Lower lobe of right lung (tissue), 2 donors: ENCODE results near the gene LCTL. TPM values are rescaled to one million over a fixed set of nuclear protein-coding genes. Genes with fewer than 3 reads are reported as not detected.
A peak's percentile ranks its signal among the peaks of the same experiment; 100 is the strongest.

ENCODE experiments used
- ATAC-seq, 2 donors: fragments of 200-7000 bp; cut with Tn5 transposase; one replicate each; pipeline ENCODE4 v1.9.1; 2020 to 2022; ENCODE audit warnings: mild to moderate bottlenecking in 2 of 2, moderate library complexity in 2 of 2
- DNase-seq: peaks from one replicate; pipeline ENCODE4 v3.0.0-alpha.2; 2020
- H3K27ac ChIP-seq: fragments of 200-600 bp; one replicate; pipeline ENCODE4 v1.8.0; 2022
- H3K27me3 ChIP-seq: fragments of 200-600 bp; one replicate; pipeline ENCODE4 v1.8.0; 2022; ENCODE audit warnings: low read depth
- H3K36me3 ChIP-seq: fragments of 200-600 bp; one replicate; pipeline ENCODE4 v1.8.0; 2022; ENCODE audit warnings: mild to moderate bottlenecking
- H3K4me1 ChIP-seq: fragments of 200-600 bp; one replicate; pipeline ENCODE4 v1.8.0; 2022
- H3K4me3 ChIP-seq: fragments of 200-600 bp; one replicate; pipeline ENCODE4 v1.8.0; 2022; ENCODE audit warnings: mild to moderate bottlenecking
- H3K9me3 ChIP-seq: fragments of 200-600 bp; one replicate; pipeline ENCODE4 v1.8.0; 2022
- intact Hi-C: fragments of 100-400 bp; cut with DNase I; formaldehyde crosslinking; loops from one replicate; pipeline ENCODE4 v1.11.0; 2022
- total RNA-seq: library from RNA; stranded (reverse); fragmentation: NEBNext Ultra II Directional; extraction: Animal tissue kit (Norgen Biotek cat#: 25700); gene quantifications from one replicate; pipeline ENCODE4 v1.2.1, GENCODE V29; 2021
- TF ChIP-seq, protein P1 (sequence below): fragments of 200-600 bp; IDR thresholded peaks from one replicate; pipeline ENCODE4 v1.8.0; 2022; ENCODE audit warnings: antibody characterized with exemption, mild to moderate bottlenecking
- donor health status: DM: no; HTN: yes; CAD: no; lungs with severe emphysema.

Gene LCTL
- total RNA-seq, 1 donor from 2014 or later: not detected

DNA sequence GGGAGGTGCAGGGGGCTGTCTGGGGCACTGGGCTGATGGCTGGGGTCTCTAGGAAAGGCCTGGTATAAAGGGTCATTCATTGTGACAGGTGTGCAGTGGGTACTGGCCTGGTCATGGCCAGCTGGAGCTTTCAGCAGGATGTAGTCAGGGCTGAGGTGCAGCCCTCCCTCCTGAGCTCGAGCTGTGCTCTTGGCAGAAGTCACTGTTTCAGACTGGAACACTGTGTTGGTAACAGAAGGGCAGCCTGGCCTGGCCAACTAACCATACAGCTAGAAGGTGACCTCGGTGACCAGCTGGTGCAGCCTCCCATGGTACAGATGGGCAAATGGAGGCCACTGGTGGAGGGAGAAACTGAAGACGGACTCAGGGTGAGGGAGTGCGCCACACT is 34.4 kb upstream of the LCTL start:
- DNase-seq (peak; percentile 34), ATAC-seq (no peak)
- no peaks in the 10 kb centered on the region for H3K9me3 ChIP-seq
- no peaks in the 10 kb centered on the region for H3K4me1 ChIP-seq
- no peak overlapping the region for H3K4me3 ChIP-seq
- H3K27me3 ChIP-seq: no peaks in the 10 kb centered on the region
- no peaks in the 10 kb centered on the region for H3K36me3 ChIP-seq
- intact Hi-C loops: loop anchor here (5.0 to 10.0 kb wide), 2 partner anchors 175 to 252 kb away; no protein-coding TSS in a partner anchor
- TF ChIP-seq, protein P1, sequence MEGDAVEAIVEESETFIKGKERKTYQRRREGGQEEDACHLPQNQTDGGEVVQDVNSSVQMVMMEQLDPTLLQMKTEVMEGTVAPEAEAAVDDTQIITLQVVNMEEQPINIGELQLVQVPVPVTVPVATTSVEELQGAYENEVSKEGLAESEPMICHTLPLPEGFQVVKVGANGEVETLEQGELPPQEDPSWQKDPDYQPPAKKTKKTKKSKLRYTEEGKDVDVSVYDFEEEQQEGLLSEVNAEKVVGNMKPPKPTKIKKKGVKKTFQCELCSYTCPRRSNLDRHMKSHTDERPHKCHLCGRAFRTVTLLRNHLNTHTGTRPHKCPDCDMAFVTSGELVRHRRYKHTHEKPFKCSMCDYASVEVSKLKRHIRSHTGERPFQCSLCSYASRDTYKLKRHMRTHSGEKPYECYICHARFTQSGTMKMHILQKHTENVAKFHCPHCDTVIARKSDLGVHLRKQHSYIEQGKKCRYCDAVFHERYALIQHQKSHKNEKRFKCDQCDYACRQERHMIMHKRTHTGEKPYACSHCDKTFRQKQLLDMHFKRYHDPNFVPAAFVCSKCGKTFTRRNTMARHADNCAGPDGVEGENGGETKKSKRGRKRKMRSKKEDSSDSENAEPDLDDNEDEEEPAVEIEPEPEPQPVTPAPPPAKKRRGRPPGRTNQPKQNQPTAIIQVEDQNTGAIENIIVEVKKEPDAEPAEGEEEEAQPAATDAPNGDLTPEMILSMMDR: no peak
- no peak overlapping the region for H3K27ac ChIP-seq

GRCh38 chr15:66599536-66600239 is 33.9 kb upstream of the LCTL start:
- H3K27ac ChIP-seq: no peak overlapping the region
- no peaks in the 10 kb centered on the region for H3K9me3 ChIP-seq
- DNase-seq (peak; percentile 29), ATAC-seq (no peak)
- no peaks in the 10 kb centered on the region for H3K36me3 ChIP-seq
- H3K4me3 ChIP-seq: no peak overlapping the region
- H3K4me1 ChIP-seq: no peaks in the 10 kb centered on the region
- TF ChIP-seq, protein P1: no peak
- no peaks in the 10 kb centered on the region for H3K27me3 ChIP-seq
- intact Hi-C loops: loop anchor here (5.0 to 10.0 kb wide), 2 partner anchors 175 to 253 kb away; no protein-coding TSS in a partner anchor

GRCh38 chr15:66598095-66598815 is 32.5 kb upstream of the LCTL start:
- intact Hi-C loops: no loop called here
- DNase-seq: peak; percentile 34

DNA sequence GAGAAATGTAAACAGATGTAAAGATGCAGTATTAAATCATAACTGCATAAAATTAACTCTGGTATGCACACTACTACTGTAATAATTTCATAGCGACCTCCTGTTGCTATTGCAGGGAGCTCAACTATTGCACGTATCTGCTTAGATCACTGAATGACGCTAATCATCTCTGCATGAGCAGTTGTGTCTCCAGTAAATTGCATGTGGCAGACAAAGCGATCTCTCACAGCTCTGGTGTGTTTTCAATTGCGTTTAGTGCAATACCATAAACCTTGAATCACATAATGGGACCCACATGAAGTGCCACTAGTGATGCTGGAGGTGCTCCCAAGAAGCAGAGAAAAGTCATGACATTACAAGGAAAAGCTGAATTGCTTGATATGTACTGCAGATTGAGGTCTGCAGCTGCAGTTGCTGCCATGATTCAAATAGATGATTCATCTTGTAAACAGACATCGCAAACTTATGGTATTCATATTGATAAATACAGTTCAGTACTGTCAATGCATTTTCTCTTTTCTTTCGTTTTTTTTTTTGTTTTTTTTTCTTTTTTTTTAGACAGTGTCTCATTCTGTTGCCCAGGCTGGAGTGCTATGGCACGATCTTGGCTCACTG is 30.2 kb upstream of the LCTL start:
- no peaks in the 10 kb centered on the region for H3K9me3 ChIP-seq
- H3K27me3 ChIP-seq: no peaks in the 10 kb centered on the region
- H3K36me3 ChIP-seq: no peaks in the 10 kb centered on the region
- no peak overlapping the region for H3K27ac ChIP-seq
- no peak overlapping the region for H3K4me3 ChIP-seq
- intact Hi-C loops: no loop called here
- no peak for DNase-seq
- TF ChIP-seq, protein P1: no peak
- ATAC-seq: no peak
- H3K4me1 ChIP-seq: no peaks in the 10 kb centered on the region

More at GRCh38 chr15:66598095-66598815, 32.5 kb upstream of the LCTL start:
- Histone ChIP-seq H3K4me3 (no peak overlapping the region), H3K27ac (no peak overlapping the region), H3K27me3 (no peaks in the 10 kb centered on the region), H3K36me3 (no peaks in the 10 kb centered on the region), H3K4me1 (no peaks in the 10 kb centered on the region), H3K9me3 (no peaks in the 10 kb centered on the region)
- ATAC-seq: no peak
- TF ChIP-seq, protein P1: no peak

DNA sequence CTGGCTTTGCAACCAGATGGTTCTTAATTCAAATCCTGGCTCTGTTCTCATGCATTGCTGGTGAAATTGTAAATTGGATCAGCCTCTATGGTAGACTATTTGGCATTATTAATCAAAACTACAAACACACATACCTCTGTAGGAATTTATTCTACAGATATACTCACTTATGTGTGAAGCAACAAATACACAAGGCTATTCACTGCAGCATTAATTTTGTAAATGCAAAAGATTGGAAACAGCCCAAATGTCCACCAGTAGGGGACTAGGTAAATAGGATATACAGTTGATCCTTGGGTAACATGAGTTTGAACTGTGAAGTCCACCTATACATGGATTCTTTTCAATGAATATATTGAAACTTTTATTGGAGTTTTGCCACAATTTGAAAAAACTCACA is 29.5 kb upstream of the LCTL start:
- ATAC-seq: no peak
- TF ChIP-seq, protein P1: no peak
- Histone ChIP-seq H3K9me3 (no peaks in the 10 kb centered on the region), H3K27me3 (no peaks in the 10 kb centered on the region), H3K4me1 (no peaks in the 10 kb centered on the region), H3K36me3 (no peaks in the 10 kb centered on the region), H3K4me3 (no peak overlapping the region), H3K27ac (no peak overlapping the region)
- no peak for DNase-seq
- intact Hi-C loops: no loop called here
